Tibial nerve (tissue), 4 donors: Measurements from ENCODE around the gene GEMIN8. TPM values are rescaled to one million over a fixed set of nuclear protein-coding genes. Genes with fewer than 3 reads are reported as not detected.

Experiments used
- DNase-seq, 2 donors: peaks; one replicate each; pipeline ENCODE4 v3.0.0-alpha.2; 2019; ENCODE audit warnings: low spot score in 2 of 2
- H3K27ac ChIP-seq, 4 donors: fragments of 200-600 bp; sonication (generic) in 3 of 4; one replicate each; pipeline ENCODE4 v1.5.1; 2017 to 2019; ENCODE audit warnings: mild to moderate bottlenecking in 1 of 4
- H3K27me3 ChIP-seq, 2 donors: fragments of 200-600 bp; sonication (generic) in 1 of 2; one replicate each; pipeline versions ENCODE4 v1.5.1 to v1.6.0; 2017 to 2019
- H3K36me3 ChIP-seq, 3 donors: fragments of 200-600 bp; sonication (generic); one replicate each; pipeline ENCODE4 v1.5.1; 2018 to 2019
- H3K4me1 ChIP-seq, 4 donors: fragments of 200-600 bp; sonication (generic) in 3 of 4; one replicate each; pipeline ENCODE4 v1.5.1; 2017 to 2019
- H3K4me3 ChIP-seq, 4 donors: fragments of 200-600 bp; sonication (generic) in 3 of 4; one replicate each; pipeline ENCODE4 v1.5.1; 2017 to 2019; ENCODE audit warnings: mild to moderate bottlenecking in 1 of 4, moderate library complexity in 1 of 4
- H3K9me3 ChIP-seq, 4 donors: fragments of 200-600 bp; sonication (generic) in 3 of 4; one replicate each; pipeline ENCODE4 v1.5.1; 2017 to 2019
- CTCF ChIP-seq, 5 experiments: fragments of 200-600 bp in 3 of 5; fragments of 450-650 bp in 2 of 5; sonication (generic) in 3 of 5; IDR thresholded peaks; one replicate each; pipeline ENCODE4 v1.5.1; 2016 to 2019; ENCODE audit warnings: antibody characterized with exemption in 5 of 5, mild to moderate bottlenecking in 3 of 5, moderate library complexity in 2 of 5
- EP300 ChIP-seq, 2 donors: sonication (generic); formaldehyde crosslinking; IDR thresholded peaks; one replicate each; pipeline ENCODE4 v1.6.1; 2017; ENCODE audit warnings: antibody characterized with exemption in 2 of 2, mild to moderate bottlenecking in 1 of 2
- POLR2A ChIP-seq, 2 donors: fragments of 450-650 bp; IDR thresholded peaks; one replicate each; pipeline ENCODE4 v1.6.1; 2017; ENCODE audit warnings: antibody characterized with exemption in 2 of 2, mild to moderate bottlenecking in 2 of 2, moderate library complexity in 2 of 2
- WGBS, 2 donors: methylation state at CpG; one replicate each; pipeline ENCODE4 v1.1.5; 2018; 5-methylcytosine and 5-hydroxymethylcytosine counted together
- total RNA-seq, 4 donors: library from RNA; depleted of rRNA; stranded (reverse); fragments of >200 nt; gene quantifications; one replicate each; pipeline ENCODE4 v1.1.0, GENCODE V29; 2016

Gene GEMIN8
- total RNA-seq, 4 donors from 2014 or later = 27.8 to 41.4 (median 37.9) TPM

GRCh38 chrX:13965531-13965930 is 64.2 kb downstream of the GEMIN8 start:
- Histone ChIP-seq H3K27ac (peak overlapping the region in 3 of 4 donors; percentile 5 to 72 (median 68)), H3K9me3 (no peaks in the 10 kb centered on the region), H3K4me1 (peaks cover 0 to 3% (median 0%) of the 10 kb centered on the region in 4 donors), H3K27me3 (no peaks in the 10 kb centered on the region), H3K4me3 (no peak overlapping the region), H3K36me3 (no peaks in the 10 kb centered on the region)
- TF ChIP-seq CTCF (IDR thresholded peaks at IDR 0.05) = no peak
- no peak for TF ChIP-seq EP300 (IDR thresholded peaks at IDR 0.05)
- TF ChIP-seq POLR2A (IDR thresholded peaks at IDR 0.05) = no peak
- 32 to 63% methylated on average over 6 of the region's 6 CpGs for WGBS, 2 donors
- DNase-seq = no peak

- DNase-seq = no peak
- Histone ChIP-seq H3K27ac (peak overlapping the region in 1 of 4 donors; percentile 10), H3K4me1 (no peaks in the 10 kb centered on the region), H3K27me3 (no peaks in the 10 kb centered on the region), H3K9me3 (no peaks in the 10 kb centered on the region), H3K4me3 (no peak overlapping the region), H3K36me3 (no peaks in the 10 kb centered on the region)
- 63 to 64% methylated on average over 4 of the region's 4 CpGs for WGBS, 2 donors
- TF ChIP-seq EP300 (IDR thresholded peaks at IDR 0.05) = no peak
- no peak for TF ChIP-seq CTCF (IDR thresholded peaks at IDR 0.05)
- TF ChIP-seq POLR2A (IDR thresholded peaks at IDR 0.05) = no peak
Observed at GRCh38 chrX:13956998-13957397, 72.7 kb downstream of the GEMIN8 start.

Other genes starting within 250 kb of the GEMIN8 start
- 100 to 1,000 TPM; 199 to 408 (median 299) TPM for gene GPM6B, start 212.8 kb downstream of the GEMIN8 start, total RNA-seq